ENCODE data around the gene COL16A1. TPM values are rescaled to one million over a fixed set of nuclear protein-coding genes. Genes with fewer than 3 reads are reported as not detected.
A peak's percentile ranks its signal among the peaks of the same experiment; 100 is the strongest.

Gene COL16A1
- total RNA-seq, 1 experiment from 2014 or later: 6.2 TPM

DNA sequence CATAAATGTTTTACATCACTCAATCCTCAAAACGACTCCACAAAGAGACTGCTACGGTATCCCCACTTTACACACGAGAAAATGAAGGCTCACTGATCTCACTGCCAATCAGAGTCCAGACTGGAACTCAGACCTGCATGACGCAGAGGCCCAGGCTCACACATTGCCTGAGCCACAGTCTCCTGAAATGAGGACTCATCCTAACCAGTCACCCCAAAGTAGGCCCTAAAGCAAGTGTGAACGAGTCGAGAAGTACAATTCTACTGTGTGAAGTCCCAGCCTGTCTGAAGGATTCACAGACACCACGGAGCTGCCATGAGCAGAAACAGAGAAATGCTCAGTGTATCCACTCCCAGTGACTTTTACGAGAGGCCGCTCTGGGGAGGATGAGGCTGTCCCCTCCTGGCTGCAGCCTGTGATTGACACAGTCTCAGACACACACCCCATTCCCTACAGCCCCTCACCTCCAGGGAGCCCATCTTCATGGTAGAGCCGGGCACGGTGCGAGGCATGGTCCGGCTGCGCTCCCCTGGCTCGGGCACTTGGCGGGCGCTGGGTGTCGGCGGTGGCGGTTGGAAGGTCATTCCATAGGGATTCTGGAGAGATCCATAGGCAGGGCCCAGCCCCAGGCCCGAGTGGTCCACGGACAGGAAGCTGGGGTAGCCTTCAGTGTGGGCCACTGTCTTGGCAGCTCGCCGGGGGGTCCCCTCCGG, 26.7 kb upstream of the COL16A1 start:
- Histone ChIP-seq H3K9ac (ENCODE audit: extremely low read depth, insufficient read length, low read length) (no peak overlapping the region), H2AK5ac (ENCODE audit: insufficient read length, low read length) (no peak overlapping the region), H2BK120ac (ENCODE audit: low read depth, low read length, poor library complexity, severe bottlenecking) (no peak overlapping the region), H3K27ac (ENCODE audit: insufficient read length, low read depth, low read length) (no peak overlapping the region), H4K91ac (ENCODE audit: insufficient read length, low read depth, low read length) (no peak overlapping the region), H2BK12ac (ENCODE audit: insufficient read length, low read depth, low read length) (no peak overlapping the region), H3K14ac (ENCODE audit: insufficient read depth, low read length) (no peak overlapping the region), H3K4me1 (ENCODE audit: insufficient read depth, low read length) (no peaks in the 10 kb centered on the region), H3K4ac (ENCODE audit: low read depth, low read length) (no peak overlapping the region), H4K8ac (replicated peaks; ENCODE audit: insufficient read length, low read depth, low read length) (no peak overlapping the region), H2BK20ac (ENCODE audit: low read depth, low read length, poor library complexity, severe bottlenecking) (no peak overlapping the region), H2BK5ac (ENCODE audit: insufficient read length, low read length) (no peak overlapping the region), H3K79me2 (ENCODE audit: insufficient read depth, low read length) (no peaks in the 10 kb centered on the region), H3K23me2 (ENCODE audit: insufficient read length, low read depth, low read length, poor library complexity, severe bottlenecking) (no peaks in the 10 kb centered on the region), H4K5ac (ENCODE audit: insufficient read length, low read depth, low read length) (no peak overlapping the region), H3K18ac (ENCODE audit: insufficient read length, low read depth, low read length) (no peak overlapping the region), H4K20me1 (ENCODE audit: control insufficient read depth, insufficient read depth, insufficient read length) (no peaks in the 10 kb centered on the region), H2AFZ (ENCODE audit: low read length) (no peak overlapping the region), H3K27me3 (ENCODE audit: insufficient read depth, low read length) (no peaks in the 10 kb centered on the region), H3T11ph (ENCODE audit: low read length) (no peak overlapping the region), H3K23ac (ENCODE audit: insufficient read length, low read depth, low read length) (no peak overlapping the region), H3K9me3 (ENCODE audit: control insufficient read depth, low read depth, low read length) (no peaks in the 10 kb centered on the region), H3K56ac (ENCODE audit: insufficient read length, low read depth, low read length) (no peak overlapping the region), H2BK15ac (ENCODE audit: low read depth, low read length) (no peak overlapping the region), H3K4me2 (ENCODE audit: insufficient read depth, insufficient read length, low read length) (no peak overlapping the region), H3K79me1 (ENCODE audit: insufficient read depth, low read depth, low read length, poor library complexity, severe bottlenecking) (no peaks in the 10 kb centered on the region)
- no peaks in the 10 kb centered on the region for H3K9me3 Mint-ChIP-seq
- H3K36me3 Mint-ChIP-seq (ENCODE audit: insufficient read depth in 1 of 3, low read depth in 3 of 3): no peaks in the 10 kb centered on the region; a peak in 1 of 7 replicates
- peaks cover 3% of the 10 kb centered on the region; the same call in 1 of the 2 replicates for H3K27me3 Mint-ChIP-seq (ENCODE audit: low read depth)
- H3K4me1 Mint-ChIP-seq: peaks cover 0 to 12% of the 10 kb centered on the region in 2 experiments; a peak in 3 of 4 replicates
- TF ChIP-seq, protein P1, sequence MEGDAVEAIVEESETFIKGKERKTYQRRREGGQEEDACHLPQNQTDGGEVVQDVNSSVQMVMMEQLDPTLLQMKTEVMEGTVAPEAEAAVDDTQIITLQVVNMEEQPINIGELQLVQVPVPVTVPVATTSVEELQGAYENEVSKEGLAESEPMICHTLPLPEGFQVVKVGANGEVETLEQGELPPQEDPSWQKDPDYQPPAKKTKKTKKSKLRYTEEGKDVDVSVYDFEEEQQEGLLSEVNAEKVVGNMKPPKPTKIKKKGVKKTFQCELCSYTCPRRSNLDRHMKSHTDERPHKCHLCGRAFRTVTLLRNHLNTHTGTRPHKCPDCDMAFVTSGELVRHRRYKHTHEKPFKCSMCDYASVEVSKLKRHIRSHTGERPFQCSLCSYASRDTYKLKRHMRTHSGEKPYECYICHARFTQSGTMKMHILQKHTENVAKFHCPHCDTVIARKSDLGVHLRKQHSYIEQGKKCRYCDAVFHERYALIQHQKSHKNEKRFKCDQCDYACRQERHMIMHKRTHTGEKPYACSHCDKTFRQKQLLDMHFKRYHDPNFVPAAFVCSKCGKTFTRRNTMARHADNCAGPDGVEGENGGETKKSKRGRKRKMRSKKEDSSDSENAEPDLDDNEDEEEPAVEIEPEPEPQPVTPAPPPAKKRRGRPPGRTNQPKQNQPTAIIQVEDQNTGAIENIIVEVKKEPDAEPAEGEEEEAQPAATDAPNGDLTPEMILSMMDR (conservative IDR thresholded peaks at IDR 0.05): no peak
- H3K27ac Mint-ChIP-seq: peak overlapping the region; percentile 19 to 26 (median 26); a peak in 2 of 7 replicates
- H3K4me3 Mint-ChIP-seq: no peak overlapping the region
- WGBS (ENCODE audit: extremely low coverage, insufficient read length, low lambda C conversion rate): no CpG with 5 or more reads among the region's 25 CpGs
- DNase-seq: no peak

All from H9 (cell line).